Measurements from ENCODE around the gene PPP1R9A. TPM values are rescaled to one million over a fixed set of nuclear protein-coding genes. Genes with fewer than 3 reads are reported as not detected.

Gene PPP1R9A
- total and polyA plus RNA-seq, 4 donors, result 2.2 to 59.1 (median 14.6) TPM

DNA sequence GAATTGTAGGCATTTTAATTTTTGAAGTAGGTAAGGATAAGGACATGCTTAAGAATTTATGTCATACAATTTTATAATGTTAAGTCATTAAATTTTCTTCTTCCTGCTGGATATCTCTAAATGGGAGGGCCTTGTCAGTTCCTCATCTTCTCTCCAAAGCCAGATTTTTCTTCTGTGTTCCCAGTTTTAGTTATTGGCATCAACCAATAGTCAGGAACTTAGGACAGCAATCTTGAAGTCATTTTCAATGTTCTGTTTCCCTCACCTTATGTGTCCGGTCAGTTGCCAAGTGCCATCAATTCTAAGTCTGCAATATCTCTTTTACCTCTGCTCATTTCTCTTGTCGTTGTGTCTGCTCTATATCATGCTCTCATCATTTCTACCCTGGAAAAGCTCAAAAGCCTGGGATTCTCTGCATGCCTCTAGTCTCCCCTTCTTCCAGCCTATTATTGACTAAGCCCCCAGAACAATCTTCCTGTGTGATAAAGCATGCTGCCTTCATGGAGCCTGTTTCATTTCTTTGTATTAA is 145.2 kb downstream of the PPP1R9A start:
- no peak for TF ChIP-seq CTCF (IDR thresholded peaks at IDR 0.05; ENCODE audit: control extremely low read depth, extremely low read depth)
- no peaks in the 10 kb centered on the region for H3K9me3 ChIP-seq (ENCODE audit: control insufficient read depth in 4 of 4, insufficient read depth in 3 of 4, low read length in 3 of 4)
- DNase-seq (no peak), ATAC-seq (ENCODE audit: insufficient read depth, low FRiP score) (no peak)
- no peak overlapping the region for H3K9ac ChIP-seq (ENCODE audit: insufficient read depth in 1 of 2, low read length in 2 of 2)
- H3K36me3 ChIP-seq (ENCODE audit: control insufficient read depth in 4 of 4, insufficient read depth in 4 of 4, low read length in 4 of 4), result no peaks in the 10 kb centered on the region
- H3K27ac ChIP-seq (ENCODE audit: low read depth in 1 of 2, low read length in 1 of 2), result no peak overlapping the region
- peaks cover 0 to 9% (median 0%) of the 10 kb centered on the region in 5 donors for H3K4me1 ChIP-seq (ENCODE audit: control insufficient read depth in 5 of 5, insufficient read depth in 5 of 5, low read length in 5 of 5)
- 92 to 93% methylated on average over 2 of the region's 2 CpGs for WGBS, 2 donors
- no peaks in the 10 kb centered on the region for H3K27me3 ChIP-seq (ENCODE audit: control insufficient read depth in 3 of 3, insufficient read depth in 3 of 3, low read length in 2 of 3)
- no peak overlapping the region for H3K4me3 ChIP-seq

- ATAC-seq (ENCODE audit: insufficient read depth, low FRiP score) (no peak), DNase-seq (no peak)
- no peaks in the 10 kb centered on the region for H3K9me3 ChIP-seq (ENCODE audit: control insufficient read depth in 4 of 4, insufficient read depth in 3 of 4, low read length in 3 of 4)
- H3K27me3 ChIP-seq (ENCODE audit: control insufficient read depth in 3 of 3, insufficient read depth in 3 of 3, low read length in 2 of 3), result no peaks in the 10 kb centered on the region
- no peak overlapping the region for H3K9ac ChIP-seq (ENCODE audit: insufficient read depth in 1 of 2, low read length in 2 of 2)
- peaks cover 0 to 9% (median 0%) of the 10 kb centered on the region in 5 donors for H3K4me1 ChIP-seq (ENCODE audit: control insufficient read depth in 5 of 5, insufficient read depth in 5 of 5, low read length in 5 of 5)
- WGBS, 2 donors, result 92 to 94% methylated on average over 2 of the region's 2 CpGs
- H3K4me3 ChIP-seq, result no peak overlapping the region
- TF ChIP-seq CTCF (IDR thresholded peaks at IDR 0.05; ENCODE audit: control extremely low read depth, extremely low read depth), result no peak
- no peak overlapping the region for H3K27ac ChIP-seq (ENCODE audit: low read depth in 1 of 2, low read length in 1 of 2)
- H3K36me3 ChIP-seq (ENCODE audit: control insufficient read depth in 4 of 4, insufficient read depth in 4 of 4, low read length in 4 of 4), result no peaks in the 10 kb centered on the region
Measured at GRCh38 chr7:95054386-95054785, 147.0 kb downstream of the PPP1R9A start.

DNA sequence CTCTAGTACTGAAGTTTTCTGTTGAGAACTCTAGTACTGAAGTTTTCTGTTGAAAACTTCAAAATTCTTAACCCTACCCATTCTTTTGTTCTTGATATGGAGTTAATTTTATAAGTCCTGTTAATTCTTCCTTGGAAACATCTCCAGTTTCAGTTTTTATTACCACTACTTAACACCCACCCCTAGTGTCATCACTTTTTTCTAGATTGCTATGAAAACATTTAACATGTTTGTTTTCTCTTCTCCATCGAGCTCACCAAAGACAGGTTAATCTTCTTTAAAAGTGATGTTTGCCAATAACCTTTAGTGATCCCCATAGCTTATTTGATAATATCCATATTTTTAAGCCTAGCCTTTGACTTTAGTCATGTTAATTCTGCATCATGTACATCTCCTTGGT is 147.9 kb downstream of the PPP1R9A start:
- 52 to 86% methylated on average over 1 of the region's 1 CpG for WGBS, 2 donors
- Histone ChIP-seq H3K9me3 (ENCODE audit: control insufficient read depth in 4 of 4, insufficient read depth in 3 of 4, low read length in 3 of 4) (no peaks in the 10 kb centered on the region), H3K9ac (ENCODE audit: insufficient read depth in 1 of 2, low read length in 2 of 2) (no peak overlapping the region), H3K4me1 (ENCODE audit: control insufficient read depth in 5 of 5, insufficient read depth in 5 of 5, low read length in 5 of 5) (peaks cover 0 to 9% (median 0%) of the 10 kb centered on the region in 5 donors), H3K4me3 (no peak overlapping the region), H3K36me3 (ENCODE audit: control insufficient read depth in 4 of 4, insufficient read depth in 4 of 4, low read length in 4 of 4) (no peaks in the 10 kb centered on the region), H3K27me3 (ENCODE audit: control insufficient read depth in 3 of 3, insufficient read depth in 3 of 3, low read length in 2 of 3) (no peaks in the 10 kb centered on the region), H3K27ac (ENCODE audit: low read depth in 1 of 2, low read length in 1 of 2) (no peak overlapping the region)
- ATAC-seq (ENCODE audit: insufficient read depth, low FRiP score) (no peak), DNase-seq (no peak)
- TF ChIP-seq CTCF (IDR thresholded peaks at IDR 0.05; ENCODE audit: control extremely low read depth, extremely low read depth), result no peak

Data from lung (tissue), 12 donors.